ENCODE data around the gene PIEZO1. TPM values are rescaled to one million over a fixed set of nuclear protein-coding genes. Genes with fewer than 3 reads are reported as not detected.

The PIEZO1 gene
- total RNA-seq, 1 experiment from 2014 or later = 81.1 TPM

GRCh38 chr16:88761830-88762229, 23.2 kb downstream of the PIEZO1 start:
- in situ Hi-C loops (cut with HindIII; ENCODE audit: low pct_unique_long_range_greater_than_20kb, low sequenced_read_pairs) = no loop called here
- DNase-seq (ENCODE audit: low read depth) = no peak

DNA sequence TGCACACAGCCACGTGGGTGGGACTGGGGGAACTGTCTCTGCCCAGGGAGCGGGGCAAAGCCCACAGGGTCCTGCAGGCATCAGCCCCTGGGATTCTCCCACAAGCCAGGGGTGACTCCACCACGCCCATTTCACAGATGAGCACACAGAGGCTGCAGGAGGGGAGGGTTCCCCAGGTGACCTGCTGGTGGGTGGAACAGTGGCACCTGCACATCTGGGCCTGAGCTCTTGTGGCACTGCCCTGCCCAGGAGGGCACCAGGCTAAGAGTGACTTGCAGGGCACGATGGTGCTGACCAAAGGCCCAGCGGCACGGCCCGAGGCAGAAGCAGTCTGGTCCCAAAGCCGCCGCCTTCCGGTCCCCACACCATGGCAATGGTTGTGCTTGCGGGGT, 23.9 kb downstream of the PIEZO1 start:
- no peak for DNase-seq (ENCODE audit: low read depth)
- in situ Hi-C loops (cut with HindIII; ENCODE audit: low pct_unique_long_range_greater_than_20kb, low sequenced_read_pairs) = no loop called here

GRCh38 chr16:88760424-88761142, 24.4 kb downstream of the PIEZO1 start:
- in situ Hi-C loops (cut with HindIII; ENCODE audit: low pct_unique_long_range_greater_than_20kb, low sequenced_read_pairs) = no loop called here

GRCh38 chr16:88759976-88760350, 25.1 kb downstream of the PIEZO1 start:
- DNase-seq (ENCODE audit: low read depth) = no peak
- in situ Hi-C loops (cut with HindIII; ENCODE audit: low pct_unique_long_range_greater_than_20kb, low sequenced_read_pairs) = no loop called here

More at GRCh38 chr16:88760424-88761142, 24.4 kb downstream of the PIEZO1 start:
- no peak for DNase-seq (ENCODE audit: low read depth)

DNA sequence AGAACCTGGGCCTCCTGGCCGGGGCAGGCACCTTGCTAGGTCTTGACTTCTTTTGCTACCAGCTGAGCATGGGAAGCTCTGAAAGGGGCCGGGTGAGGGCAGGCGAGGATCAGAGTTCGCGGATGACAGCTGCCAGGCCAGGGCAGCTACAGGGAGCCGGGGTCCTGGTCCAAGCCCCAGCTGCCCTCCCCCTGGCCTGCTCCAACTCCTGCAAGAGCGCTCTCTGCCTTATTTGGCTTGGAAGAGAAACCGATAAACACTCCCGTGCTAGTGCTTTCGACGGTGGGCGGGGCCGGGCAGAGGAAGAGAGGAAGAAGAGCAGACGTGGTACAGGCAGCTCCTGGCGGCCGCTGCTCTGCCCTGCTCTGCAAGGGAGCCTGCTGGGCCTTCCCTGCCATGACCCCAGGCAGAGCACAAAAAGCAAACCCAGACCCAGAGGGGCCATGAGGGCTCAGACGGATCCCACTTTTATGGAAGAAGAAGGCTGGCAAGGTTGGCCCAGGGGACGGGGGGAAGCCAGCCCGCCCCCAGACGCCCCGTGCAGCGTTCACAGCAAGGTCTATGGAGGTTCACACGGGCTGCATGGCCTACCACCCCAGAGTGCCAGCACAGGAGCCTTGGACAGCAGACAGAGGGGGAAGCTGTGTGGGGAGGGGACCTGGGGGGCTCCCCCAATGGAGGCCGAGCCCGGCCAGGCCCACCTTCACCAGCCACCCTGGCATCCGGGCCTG, 25.6 kb downstream of the PIEZO1 start:
- DNase-seq (ENCODE audit: low read depth) = no peak

GRCh38 chr16:88758944-88759244, 26.1 kb downstream of the PIEZO1 start:
- DNase-seq (ENCODE audit: low read depth) = no peak
- in situ Hi-C loops (cut with HindIII; ENCODE audit: low pct_unique_long_range_greater_than_20kb, low sequenced_read_pairs) = no loop called here

More for the DNA sequence above, 25.6 kb downstream of the PIEZO1 start:
- in situ Hi-C loops (cut with HindIII; ENCODE audit: low pct_unique_long_range_greater_than_20kb, low sequenced_read_pairs) = no loop called here

DNA sequence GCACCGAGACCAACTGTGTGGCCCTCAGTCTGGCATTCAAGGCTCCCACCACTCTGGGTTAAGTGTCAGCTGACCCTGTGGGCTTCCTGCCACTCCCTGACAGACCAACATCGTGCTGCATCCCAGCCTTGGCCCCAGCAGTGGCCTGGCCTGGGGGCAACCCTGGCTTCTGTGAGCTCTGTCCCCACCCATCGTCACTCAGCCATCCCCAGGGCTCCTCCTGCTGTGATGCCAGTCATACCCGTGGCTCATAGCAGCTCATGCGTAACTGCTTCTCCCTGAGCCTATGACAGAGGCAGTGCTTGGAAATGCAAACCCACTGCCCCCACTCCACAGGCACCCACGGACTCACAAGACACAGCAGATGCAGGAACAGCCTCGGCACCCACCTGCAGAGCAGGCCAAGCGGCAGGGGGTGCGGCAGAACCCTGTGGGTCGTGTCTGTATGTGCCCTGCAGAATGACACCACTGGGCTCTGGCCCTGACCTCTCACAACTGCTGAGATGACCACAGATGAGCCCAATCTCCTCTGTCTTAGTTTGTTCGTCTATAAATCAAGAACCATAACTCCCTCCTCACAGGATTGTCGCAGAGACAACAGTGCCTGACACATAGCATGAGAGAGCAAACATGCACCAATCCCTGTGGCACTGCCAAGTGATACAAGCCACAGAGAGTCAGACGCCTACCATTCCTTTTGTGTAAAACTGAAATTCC, 26.6 kb downstream of the PIEZO1 start:
- in situ Hi-C loops (cut with HindIII; ENCODE audit: low pct_unique_long_range_greater_than_20kb, low sequenced_read_pairs) = no loop called here
- DNase-seq (ENCODE audit: low read depth) = peak; percentile 78

- DNase-seq (ENCODE audit: low read depth) = no peak
- in situ Hi-C loops (cut with HindIII; ENCODE audit: low pct_unique_long_range_greater_than_20kb, low sequenced_read_pairs) = no loop called here
Observed at GRCh38 chr16:88755745-88756443, 29.1 kb downstream of the PIEZO1 start.

DNA sequence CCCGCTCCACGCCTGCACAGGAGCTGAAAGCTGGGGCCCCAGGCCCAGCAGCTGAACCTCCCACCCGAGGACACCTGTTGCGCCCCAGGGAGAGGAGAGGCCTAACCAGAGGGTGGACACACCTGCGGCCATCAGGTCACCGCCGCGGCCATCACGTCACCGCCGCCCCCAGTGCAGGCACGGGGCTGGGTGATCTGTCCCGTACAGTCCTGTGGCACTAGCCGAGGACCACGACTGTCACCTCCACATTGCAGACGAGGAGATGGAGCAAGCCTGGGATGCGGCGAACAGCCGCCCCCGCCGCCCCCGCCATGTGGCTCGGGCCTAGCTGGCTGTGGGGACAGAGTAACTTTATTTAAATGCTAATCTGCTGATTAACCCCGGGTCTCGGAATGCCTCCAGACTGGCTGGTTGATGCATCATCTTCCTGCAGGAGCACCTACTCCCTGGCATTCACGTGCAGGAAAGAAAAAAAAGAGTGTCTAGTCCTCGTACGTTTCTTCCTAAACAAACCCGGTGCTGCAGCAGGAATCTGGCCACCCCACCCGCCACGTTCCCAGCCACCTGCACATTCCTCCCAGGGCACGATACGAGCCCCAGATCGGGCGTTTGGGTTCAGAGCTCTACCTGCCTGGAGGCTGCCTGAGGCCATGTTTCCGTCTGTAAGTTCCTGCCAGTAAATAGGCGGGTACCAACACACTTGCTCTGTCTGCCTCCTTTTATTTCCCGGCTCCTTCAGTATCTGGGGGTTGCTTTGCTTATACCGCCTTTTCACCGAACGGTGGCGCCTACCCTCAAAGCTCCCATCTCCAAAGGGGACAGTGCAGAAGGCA, 29.9 kb downstream of the PIEZO1 start:
- DNase-seq (ENCODE audit: low read depth) = no peak
- in situ Hi-C loops (cut with HindIII; ENCODE audit: low pct_unique_long_range_greater_than_20kb, low sequenced_read_pairs) = no loop called here

DNA sequence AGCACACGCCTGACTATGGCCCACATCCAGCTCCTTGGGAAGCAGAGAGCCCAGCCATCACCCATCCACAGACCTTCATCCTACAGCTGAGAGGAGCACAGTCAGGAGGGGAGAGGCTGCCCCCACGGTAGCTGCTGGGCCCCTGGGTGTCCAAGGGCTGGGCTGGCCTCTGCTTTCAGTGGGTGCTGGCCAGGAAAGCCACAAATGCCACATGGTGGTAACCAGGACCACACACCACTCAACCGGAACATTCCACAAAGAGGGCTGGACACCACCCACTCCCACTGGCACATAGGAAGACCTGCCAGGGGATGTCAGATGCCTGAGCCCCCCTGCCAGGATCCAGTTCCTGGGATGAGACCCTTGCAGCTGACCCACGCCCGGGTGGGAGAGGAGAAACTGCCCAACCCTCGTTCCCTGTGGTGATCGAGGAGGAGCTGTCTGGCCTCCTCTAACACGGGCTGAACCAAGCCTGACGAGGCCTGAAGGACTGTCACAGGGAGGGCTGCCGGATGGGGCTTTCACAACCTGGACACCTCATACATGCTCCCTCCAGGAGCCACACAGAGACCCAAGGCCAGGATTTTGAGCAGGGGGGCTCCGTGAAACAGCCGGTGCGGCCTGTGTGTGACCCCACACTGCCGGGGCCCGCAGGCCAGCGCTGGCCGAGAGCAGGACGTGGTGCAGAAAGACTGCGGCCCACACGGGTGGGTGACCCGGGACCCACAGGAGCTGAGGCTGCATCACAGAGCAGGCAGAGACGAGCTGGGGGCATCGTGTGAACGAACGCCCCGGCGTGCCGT, 30.7 kb downstream of the PIEZO1 start:
- in situ Hi-C loops (cut with HindIII; ENCODE audit: low pct_unique_long_range_greater_than_20kb, low sequenced_read_pairs) = no loop called here
- no peak for DNase-seq (ENCODE audit: low read depth)

- DNase-seq (ENCODE audit: low read depth) = no peak
- in situ Hi-C loops (cut with HindIII; ENCODE audit: low pct_unique_long_range_greater_than_20kb, low sequenced_read_pairs) = no loop called here
Observed at GRCh38 chr16:88753602-88754001, 31.4 kb downstream of the PIEZO1 start.

- in situ Hi-C loops (cut with HindIII; ENCODE audit: low pct_unique_long_range_greater_than_20kb, low sequenced_read_pairs) = no loop called here
- DNase-seq (ENCODE audit: low read depth) = no peak
Observed at GRCh38 chr16:88753191-88753590, 31.8 kb downstream of the PIEZO1 start.

DNA sequence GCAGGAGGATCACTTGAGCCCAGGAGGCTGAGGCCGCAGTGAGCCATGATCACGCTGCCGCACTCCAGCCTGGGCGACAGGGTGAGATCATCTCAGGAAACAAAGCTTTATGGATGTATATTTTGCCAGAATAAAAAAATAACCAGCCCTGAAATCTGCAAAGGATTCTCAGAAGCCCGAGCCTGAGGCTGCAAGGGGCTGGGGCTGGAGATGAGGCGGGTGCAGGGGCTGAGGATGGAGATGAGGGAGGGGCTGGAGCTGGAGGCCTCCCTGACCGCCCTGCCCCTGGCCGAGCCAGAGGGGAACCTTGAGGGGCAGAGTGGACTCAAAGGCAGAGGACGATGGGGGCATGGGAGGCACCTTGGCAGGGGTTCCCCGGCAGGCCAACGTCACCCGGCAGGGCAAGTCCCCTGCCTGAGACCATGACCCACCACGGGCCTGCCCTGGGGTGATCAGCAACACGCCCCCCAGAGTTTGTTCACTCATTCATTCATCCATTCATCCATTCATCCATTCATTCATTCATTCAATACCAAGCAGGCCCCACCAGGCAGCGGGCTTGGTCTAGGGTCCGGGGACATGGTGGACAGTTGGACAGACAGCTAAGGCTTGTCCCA, 32.5 kb downstream of the PIEZO1 start:
- DNase-seq (ENCODE audit: low read depth) = no peak
- in situ Hi-C loops (cut with HindIII; ENCODE audit: low pct_unique_long_range_greater_than_20kb, low sequenced_read_pairs) = no loop called here

GRCh38 chr16:88750854-88751253, 34.2 kb downstream of the PIEZO1 start:
- no peak for DNase-seq (ENCODE audit: low read depth)

DNA sequence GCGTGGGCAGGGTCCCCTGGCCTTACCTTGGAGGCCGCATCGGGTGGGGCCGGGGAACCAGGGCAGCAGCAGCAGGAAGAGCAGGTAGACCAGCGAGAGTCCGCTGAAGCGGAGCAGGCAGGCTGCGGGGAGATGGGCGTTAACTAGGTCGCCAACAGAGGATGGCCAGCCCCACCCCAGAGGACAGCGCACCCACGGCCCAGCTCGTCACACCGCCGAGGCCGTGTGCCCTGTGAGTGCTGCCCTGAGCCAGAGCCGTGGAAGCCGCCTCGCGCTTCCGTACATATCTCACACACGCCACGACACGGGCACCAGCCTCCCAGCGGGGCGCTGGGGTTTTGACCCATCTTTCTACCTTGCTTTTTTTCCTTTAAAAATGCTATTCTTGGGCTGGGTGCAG, 35.7 kb downstream of the PIEZO1 start:
- in situ Hi-C loops (cut with HindIII; ENCODE audit: low pct_unique_long_range_greater_than_20kb, low sequenced_read_pairs) = no loop called here
- no peak for DNase-seq (ENCODE audit: low read depth)

More at GRCh38 chr16:88750854-88751253, 34.2 kb downstream of the PIEZO1 start:
- in situ Hi-C loops (cut with HindIII; ENCODE audit: low pct_unique_long_range_greater_than_20kb, low sequenced_read_pairs) = no loop called here

DNA sequence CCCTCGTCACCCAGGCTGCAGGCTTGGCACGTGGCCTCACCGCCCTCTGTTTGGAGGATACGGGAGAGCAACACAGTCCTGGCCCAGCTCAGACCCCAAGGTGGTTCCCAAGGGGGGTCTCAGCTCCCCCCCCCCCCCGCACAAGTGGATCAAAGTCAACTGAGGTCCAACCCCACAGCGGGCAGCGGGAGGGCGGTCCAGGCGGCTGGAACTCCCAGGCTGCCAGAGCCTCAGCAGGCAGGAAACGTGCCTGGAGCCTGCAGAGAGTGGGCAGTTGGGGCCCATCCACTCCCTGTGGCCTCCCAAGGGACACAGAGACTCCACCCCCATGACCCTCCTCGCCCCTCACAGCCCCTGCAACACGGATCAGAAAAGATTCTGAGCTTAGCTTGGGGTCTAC, 36.7 kb downstream of the PIEZO1 start:
- in situ Hi-C loops (cut with HindIII; ENCODE audit: low pct_unique_long_range_greater_than_20kb, low sequenced_read_pairs) = no loop called here

More for the DNA sequence above, 36.7 kb downstream of the PIEZO1 start:
- no peak for DNase-seq (ENCODE audit: low read depth)
